ENCODE results near the gene ARL13A. TPM values are rescaled to one million over a fixed set of nuclear protein-coding genes. Genes with fewer than 3 reads are reported as not detected.
"Not testable (repeated sequence)": the region's sequence is repeated elsewhere in the genome, so short reads cannot be mapped to it uniquely, and the experiment has no call there.

The ARL13A gene
- total RNA-seq, 1 experiment from 2014 or later: not detected

DNA sequence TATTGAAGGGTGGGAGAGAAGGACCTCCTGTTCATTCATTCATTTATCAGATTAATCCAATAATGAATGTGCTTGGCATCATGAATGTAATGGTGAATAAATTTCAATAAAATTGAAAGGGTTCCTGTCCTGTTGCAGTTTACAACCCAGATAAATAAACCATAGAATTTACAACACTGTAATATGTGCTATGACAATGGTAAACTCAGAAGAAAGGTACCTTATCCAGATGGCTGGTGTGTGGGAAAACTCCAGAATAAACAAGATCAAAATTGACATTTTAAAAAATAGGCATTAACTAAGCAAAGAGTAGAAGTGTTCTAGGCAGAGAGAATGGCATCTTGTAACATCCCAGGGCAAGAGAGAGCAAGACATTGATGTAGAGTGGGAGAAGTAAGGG is 15.3 kb downstream of the ARL13A start:
- no peak for DNase-seq (ENCODE audit: extremely low read depth, low read depth)

DNA sequence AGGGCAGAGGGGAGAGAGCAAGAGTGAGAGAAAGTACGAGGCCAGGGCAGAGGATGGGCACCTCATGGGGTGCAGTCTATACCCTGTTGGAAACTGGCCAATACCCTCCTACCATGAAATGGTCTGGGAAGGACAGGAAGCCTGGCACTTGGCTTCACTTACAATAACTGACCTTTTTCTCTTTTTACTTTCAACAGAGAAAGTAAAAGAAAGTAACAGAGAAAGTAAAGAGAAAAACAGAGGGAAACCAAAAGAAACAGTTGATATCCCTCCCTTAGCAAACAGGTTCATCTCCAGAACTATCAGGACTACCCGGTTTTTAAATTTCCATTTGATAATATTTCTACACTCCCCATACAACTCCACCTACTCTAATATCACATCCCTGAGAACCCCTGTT is 20.6 kb downstream of the ARL13A start:
- DNase-seq (ENCODE audit: extremely low read depth, low read depth): no peak

DNA sequence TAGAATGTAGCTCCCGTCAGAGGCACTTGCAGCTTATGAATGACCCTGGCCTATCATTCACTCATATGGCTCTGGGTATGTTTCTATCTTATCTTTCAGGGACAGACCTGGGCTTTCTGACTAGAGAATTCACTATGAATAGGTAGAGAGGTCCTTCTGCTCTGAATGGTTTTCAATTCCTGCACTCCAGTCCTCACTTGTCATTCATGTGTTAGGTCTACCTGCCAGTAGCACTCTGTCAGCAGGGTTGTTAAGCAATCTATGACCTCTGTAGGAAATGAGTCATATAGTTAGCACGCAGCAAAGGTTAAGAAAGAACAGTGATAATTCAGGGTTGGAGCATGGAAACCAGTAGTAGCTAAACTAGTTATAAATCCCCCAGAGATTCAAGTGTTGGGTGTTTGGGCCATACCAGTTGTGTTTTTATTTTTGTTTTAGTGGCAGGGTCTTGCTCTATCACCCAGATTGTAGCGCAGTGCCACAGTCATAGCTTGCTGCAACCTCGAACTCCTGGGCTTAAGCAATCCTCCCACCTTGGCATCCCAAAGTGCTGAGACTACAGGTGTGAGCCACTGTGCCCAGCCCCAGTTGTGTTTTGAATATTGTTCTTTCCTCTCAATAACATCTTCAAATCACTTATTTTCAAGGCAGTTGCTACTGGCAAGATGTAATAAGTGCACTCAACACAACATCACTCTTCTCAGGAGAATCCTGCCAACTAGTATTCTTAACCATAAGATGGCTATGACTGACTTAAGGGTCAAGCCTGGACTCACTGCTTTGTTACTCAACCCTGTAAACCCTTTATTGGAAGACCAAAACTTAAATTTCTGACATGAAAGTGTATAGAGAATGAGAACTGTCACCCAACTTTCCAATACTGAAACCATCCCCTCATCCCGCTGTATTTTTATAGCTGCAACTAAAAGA is 25.1 kb downstream of the ARL13A start:
- peak; percentile 80 for DNase-seq (ENCODE audit: extremely low read depth, low read depth)

DNA sequence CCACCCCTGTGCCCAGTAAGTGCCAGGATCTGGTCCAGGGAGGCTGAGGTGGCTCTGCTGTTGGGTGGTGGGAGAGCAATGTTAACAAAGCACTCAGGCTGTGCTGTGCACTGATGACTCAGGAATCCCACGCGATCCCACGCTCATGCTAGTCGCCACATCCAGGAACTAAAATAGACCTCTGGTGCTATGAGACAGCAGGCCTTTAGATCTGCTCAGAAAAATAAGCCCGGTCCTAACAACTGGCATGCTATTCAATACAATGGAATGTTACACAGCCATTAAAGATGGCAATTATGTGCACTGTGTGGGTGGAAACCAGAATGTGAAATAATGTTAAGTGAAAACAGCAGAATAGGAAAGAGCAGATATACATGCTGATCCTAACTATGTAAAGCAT is 26.0 kb downstream of the ARL13A start:
- peak; percentile 83 for DNase-seq (ENCODE audit: extremely low read depth, low read depth)

- DNase-seq (ENCODE audit: extremely low read depth, low read depth): no peak
Observed at GRCh38 chrX:100999451-100999850, 29.9 kb downstream of the ARL13A start.

DNA sequence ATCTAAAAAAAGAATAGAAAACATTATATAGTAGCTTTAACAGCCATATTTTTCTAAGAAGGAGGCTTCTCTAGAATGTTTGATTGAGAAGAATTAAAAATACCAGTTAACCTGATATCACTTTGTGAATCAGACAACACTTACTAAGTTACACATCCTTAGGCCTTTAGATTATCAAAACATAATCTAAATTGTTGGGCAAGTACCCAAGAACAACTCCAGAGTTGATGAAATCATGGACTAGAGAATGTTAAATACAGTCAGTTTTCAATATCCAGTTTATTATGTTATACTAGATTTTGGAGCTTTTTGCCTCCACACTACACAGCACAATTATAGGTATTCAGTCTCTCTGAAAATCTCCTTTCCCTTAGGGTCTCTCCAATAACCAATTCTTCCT is 39.6 kb downstream of the ARL13A start:
- DNase-seq (ENCODE audit: extremely low read depth, low read depth): no peak

DNA sequence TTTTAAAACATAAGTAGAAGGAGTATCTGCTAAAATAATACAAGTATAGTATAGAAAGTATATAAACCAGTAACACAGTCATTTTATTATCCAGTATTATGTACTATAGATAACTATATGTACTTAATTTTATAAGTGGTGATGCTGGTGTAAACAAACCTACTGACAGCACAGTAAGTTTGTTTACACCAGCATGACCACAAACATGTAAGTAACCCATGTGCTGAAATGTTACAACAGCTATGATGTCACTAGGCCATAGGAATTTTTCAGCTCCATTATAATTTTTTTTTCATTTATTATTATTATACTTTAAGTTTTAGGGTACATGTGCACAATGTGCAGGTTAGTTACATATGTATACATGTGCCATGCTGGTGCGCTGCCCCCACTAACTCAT is 42.5 kb downstream of the ARL13A start:
- DNase-seq (ENCODE audit: extremely low read depth, low read depth): not testable (repeated sequence)

DNA sequence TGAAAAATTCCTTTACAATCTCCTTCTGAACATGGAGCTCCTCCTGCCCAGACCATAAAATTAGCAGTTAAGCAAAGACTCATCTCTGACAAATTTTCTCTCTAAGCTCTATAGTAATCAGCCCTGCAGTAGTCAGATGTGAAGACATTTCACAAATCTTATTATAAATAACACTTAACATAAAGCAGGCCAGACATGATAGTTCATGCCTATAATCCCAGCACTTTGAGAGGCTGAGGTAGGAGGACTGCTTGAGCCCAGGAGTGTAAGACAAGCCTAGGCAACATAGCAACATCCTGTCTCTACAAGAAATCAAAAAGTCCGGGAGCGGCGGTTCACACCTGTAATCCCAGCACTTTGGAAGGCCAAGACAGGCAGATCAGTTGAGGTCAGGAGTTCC is 52.5 kb downstream of the ARL13A start:
- no peak for DNase-seq (ENCODE audit: extremely low read depth, low read depth)

DNA sequence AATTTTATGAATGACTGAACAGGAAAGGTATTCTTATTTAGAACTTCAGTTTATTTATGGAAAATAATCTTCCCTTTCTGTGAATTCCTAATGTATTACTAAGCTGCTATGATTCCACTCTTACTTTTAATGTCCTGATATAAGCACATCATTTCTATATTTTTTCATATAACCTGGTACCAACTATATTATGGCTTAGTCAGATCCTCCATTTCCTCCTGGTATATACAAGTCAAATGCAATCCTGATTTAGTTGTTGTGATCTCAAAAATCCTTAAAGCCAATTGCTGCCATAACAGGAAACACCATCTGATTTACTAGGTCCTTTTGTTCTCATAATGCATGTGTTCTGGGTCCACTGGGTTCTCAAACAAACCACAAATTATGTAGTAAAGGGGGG is 55.6 kb downstream of the ARL13A start:
- DNase-seq (ENCODE audit: extremely low read depth, low read depth): no peak

DNA sequence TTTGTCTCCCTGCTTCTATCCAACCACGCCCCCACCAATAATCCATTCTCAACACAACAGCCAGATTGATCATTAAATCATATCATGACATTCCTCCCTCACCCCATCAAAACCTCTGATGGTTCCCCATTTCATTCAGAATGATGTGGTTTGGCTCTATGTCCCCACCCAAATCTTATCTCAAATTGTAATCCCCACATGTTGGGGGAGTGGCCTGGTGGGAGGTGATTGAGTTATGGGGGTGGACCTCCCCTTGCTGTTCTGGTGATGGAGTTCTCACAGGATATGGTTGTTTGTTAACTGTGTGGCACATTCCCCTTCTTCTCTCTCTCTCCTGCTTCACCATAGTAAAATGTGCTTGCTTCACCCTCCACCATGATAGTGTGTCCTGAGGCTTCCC is 59.1 kb downstream of the ARL13A start:
- DNase-seq (ENCODE audit: extremely low read depth, low read depth): no peak

GRCh38 chrX:101029665-101030064 is 60.2 kb downstream of the ARL13A start:
- DNase-seq (ENCODE audit: extremely low read depth, low read depth): no peak

DNA sequence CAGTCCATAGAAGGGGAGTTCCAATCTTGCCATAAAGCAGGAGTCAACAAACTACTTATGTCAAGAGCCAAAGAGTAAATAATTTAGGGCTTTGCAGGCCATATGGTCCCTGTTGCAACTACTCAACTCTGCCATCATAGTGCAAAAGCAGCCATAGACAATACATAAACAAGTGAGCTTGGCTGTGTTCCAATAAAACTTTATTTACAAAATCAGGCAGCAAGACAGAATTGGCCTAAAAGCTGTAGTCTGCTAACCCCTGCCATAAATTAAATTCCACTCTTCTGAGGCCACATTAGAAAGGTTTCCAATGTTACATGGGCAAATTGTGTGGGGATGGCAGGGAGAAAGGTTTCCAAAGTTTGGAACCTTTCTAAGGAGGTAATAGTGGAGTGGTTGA is 67.7 kb downstream of the ARL13A start:
- no peak for DNase-seq (ENCODE audit: extremely low read depth, low read depth)

DNA sequence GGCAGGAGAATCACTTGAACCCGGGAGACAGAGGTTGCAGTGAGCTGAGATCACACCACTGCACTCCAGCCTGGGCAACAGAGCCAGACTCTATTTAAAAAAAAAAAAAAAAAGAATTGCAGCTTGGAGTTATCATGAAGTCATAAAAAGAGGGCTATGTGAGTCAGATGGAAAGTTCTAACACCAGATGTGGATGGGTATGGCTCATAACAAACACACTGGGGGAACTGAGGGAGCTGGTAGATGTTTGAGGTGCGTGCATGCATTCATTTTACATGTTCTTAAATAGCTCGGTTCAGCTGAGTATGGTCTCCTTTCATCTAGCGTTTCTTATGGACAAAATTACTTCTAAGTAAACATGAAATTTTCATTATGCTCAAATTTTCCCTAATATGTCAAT is 70.7 kb downstream of the ARL13A start:
- no peak for DNase-seq (ENCODE audit: extremely low read depth, low read depth)

Other genes starting within 250 kb of the ARL13A start
- 7.4 and 9.7 TPM in 2 replicates for gene SYTL4, start 237.6 kb upstream of the ARL13A start, total RNA-seq (2014; rRNA removed; shearing (Covaris generic))
- 60.9 and 77.2 TPM in 2 replicates for gene CSTF2, start 149.3 kb upstream of the ARL13A start, total RNA-seq (2014; rRNA removed; shearing (Covaris generic))
- 0.78 and 1.4 TPM in 2 replicates for gene NOX1, start 95.3 kb upstream of the ARL13A start, total RNA-seq (2014; rRNA removed; shearing (Covaris generic))
- gene XKRX, start 40.8 kb upstream of the ARL13A start, total RNA-seq (2014; rRNA removed; shearing (Covaris generic)): 2.6 and 3.0 TPM in 2 replicates
- gene TRMT2B, start 82.4 kb downstream of the ARL13A start, total RNA-seq (2014; rRNA removed; shearing (Covaris generic)): 103 and 107 TPM in 2 replicates
- gene TMEM35A, start 109.2 kb downstream of the ARL13A start, total RNA-seq (2014; rRNA removed; shearing (Covaris generic)): 0.69 and 0.74 TPM in 2 replicates
- gene CENPI, start 128.5 kb downstream of the ARL13A start, total RNA-seq (2014; rRNA removed; shearing (Covaris generic)): 26.5 and 26.9 TPM in 2 replicates